Bone marrow (tissue), 2 donors: Measurements from ENCODE around the gene RHOT1.
A peak's percentile ranks its signal among the peaks of the same experiment; 100 is the strongest.
"Not testable (repeated sequence)": the region's sequence is repeated elsewhere in the genome, so short reads cannot be mapped to it uniquely, and the experiment has no call there.

Experiments used
- DNase-seq, 2 donors: peaks; one replicate each; lab custom pipeline; 2025; lab: John Stamatoyannopoulos, UW

Gene RHOT1

DNA sequence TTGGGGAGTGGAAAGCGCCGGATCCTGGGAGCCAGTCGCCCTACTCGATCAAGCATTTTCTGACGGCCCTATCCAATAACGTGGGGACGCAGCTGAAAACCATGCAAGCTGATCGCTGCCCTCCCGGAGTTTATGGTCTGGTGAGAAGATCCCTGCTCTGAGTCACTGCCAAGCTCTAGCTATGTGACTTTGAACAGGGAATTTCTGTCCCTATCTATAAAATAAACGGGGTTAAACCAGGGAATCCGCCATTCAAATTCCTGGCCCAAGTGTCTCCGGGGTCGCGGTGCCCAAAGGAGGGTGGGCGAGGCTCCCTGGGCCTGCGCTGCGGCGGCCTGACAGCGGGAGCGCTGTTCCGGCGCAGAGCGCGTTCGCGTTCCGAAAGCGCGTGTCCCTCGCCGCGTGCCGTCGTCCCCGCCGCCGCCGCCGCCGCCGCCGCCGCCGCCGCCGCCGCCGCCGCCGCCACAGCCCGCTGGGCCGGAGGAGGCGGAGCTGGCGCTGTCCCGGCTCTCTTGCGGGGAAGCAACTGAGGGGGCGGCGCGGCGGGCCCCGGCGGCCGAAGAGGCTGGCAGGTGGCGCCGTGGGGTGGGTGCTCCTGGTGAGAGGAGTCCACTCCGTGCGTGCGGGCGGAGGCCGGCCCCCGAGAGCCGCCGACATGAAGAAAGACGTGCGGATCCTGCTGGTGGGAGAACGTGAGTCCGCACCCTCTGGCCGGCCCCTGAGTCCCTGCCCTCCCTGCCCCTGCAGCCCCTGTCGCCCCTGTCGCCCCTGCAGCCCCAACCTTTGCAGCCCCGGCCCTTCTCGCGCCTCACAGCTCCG is at the start of gene RHOT1:
Gene RHOT1 (plus strand): TSS at position 465 of the 819 bp plus-strand sequence. CDS start 191 bp downstream, at position 656.
- peak; percentile 46 to 90 for DNase-seq

DNA sequence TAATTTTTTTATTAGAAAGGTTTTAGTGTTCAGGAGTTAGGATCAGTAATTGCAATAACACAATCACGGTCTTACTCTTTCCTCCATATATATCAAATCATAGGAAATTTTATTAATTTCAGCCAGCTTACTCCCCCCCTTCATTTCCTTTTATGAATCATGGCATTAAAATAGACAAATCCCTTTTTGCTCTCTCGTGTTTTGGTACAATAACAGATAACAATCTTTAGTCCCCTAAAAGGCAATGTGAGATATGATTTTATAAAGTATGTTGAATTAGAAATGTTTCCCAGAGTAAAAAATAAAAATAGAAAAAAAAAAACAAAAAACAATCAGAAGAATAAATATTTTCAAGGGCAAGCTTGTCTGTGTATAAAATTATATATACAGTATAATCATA is 42.6 kb upstream of the RHOT1 start:
- no peak for DNase-seq

DNA sequence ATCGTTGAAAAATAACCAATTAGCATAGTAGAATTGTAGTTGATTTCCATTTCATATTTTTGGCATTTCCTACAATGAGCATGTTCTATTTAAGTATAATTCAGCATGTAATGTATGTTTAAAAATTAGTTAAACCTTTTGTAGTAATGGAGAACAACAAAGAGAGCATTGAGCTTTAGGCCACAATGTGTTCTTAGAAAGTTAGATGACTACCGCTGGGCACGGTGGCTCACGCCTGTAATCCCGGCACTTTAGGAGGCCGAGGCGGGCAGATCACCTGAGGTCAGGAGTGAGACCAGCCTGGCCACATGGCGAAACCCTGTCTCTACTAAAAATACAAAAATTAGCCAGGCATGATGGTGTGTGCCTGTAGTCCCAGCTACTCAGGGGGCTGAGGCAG is 42.0 kb upstream of the RHOT1 start:
- DNase-seq: not testable (repeated sequence)

DNA sequence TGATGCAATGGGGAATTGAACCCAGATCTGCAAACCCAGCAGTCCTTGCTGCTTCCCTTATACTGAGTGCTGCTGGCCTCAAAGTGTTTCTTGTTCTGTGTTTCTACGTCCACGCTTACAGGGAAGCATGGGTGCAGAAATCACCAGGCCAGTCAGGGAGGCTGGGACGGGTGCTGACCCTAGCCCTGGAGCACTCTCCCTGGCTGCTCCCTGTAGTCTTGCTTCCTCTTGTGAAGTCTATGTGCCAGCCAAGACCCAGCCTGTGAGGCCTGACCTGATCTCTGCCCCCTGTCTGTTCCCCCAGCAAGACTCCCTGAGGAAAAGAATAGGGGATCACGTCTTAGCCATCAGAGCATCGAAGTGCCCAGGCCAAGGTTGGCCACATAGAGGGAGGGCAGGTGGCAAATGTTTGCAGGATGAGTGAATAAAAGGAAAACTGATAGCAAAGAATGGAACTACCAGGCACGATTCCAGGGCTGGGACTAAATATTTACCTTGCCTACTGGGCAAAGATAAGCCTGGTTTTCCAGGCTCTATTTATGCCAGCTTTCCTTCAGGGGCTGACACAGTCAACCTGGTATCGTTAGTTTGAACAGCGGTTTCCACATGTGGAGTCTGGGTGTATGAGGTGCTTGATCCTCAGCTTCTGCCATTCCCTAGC is 41.2 kb upstream of the RHOT1 start:
- DNase-seq: no peak

DNA sequence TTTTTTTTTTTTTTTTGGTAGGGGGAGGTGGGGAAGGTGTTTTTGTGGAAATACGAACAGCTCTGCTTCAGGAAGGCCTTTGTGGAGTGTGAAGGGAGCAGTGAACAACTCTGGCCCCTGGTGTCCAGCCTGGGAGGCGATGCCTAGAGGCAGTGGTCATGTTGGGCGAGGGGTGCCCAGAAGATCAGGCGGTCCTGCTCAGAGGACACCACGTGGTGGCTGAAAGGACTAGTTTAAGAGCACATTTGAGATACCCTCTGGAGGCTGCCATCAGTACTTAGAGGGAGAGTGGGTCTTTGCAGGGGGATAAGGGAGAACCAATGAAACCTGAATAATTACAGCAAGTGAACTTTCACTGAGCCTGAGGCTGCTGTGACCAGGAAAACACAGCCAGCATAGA is 40.1 kb upstream of the RHOT1 start:
- no peak for DNase-seq

DNA sequence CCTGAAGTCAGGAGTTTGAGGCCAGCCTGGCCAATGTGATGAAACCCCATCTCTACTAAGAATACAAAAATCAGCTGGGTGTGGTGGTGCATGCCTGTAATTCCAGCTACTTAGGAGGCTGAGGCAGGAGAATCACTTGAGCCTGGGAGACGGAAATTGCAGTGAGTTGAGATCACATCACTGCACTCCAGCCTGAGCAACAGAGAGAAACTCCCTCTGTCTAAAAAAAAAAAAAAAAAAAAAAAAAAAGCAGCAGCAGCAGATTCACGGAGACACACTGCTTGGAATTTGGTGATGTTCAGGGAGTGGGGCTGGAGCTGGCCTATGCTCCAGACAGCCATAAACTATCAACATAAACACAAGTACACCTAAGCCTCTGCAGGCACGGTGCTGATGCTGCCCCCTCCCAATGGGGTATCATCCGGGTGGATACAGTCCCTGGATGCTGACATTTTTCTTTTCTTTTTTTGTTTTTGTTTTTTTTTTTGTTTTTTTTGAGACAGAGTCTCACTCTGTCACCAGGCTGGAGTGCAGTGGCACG is 39.6 kb upstream of the RHOT1 start:
- DNase-seq: no peak

DNA sequence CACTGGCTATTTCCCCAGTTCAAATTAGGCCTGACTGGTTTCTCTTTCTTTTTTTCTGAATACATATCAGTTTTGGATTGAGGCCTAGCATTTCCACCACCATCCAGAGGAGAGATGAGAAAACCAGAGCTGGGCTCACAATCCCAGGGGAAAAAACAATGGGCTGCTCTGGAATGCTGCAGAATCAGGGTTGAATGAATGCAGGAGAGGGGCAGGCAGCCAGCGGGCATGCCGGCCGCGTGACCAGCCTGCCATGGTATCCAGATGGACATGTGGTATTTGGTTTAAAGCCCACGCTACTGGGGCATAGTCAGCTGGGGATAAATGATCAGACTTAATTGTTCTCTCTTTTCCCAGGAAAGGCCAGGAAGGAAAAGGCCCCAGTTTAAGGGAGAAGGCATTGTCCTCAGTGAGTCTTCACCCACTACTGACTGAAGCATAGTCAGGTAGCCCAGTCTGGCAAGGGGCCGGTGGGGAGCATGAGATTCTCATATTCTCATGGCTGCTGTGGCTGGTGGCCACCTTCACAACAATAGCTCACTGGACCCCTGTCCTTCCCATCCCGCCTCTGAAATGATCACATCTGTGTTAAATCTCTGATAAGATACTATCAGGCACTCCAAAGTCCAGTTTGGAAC is 38.7 kb upstream of the RHOT1 start:
- no peak for DNase-seq

DNA sequence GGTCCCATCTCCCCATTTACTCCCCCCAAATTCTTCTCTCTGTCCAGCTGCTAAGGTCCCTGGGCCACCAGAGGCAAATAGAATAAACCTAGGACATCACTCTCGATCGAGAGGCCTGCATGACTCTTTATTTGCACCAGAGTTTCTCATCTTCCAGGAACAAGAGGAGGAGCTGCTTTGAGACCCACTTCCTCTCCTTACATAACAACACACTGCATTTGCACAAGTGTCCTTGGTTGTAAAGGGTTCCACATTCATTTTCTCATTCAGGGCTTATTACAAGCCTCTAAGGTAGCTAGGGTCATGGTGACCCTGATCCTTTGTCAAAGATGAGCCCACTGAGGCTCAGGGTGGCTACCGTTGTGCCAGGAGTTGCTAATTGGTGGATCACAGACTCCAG is 38.1 kb upstream of the RHOT1 start:
- DNase-seq: no peak

DNA sequence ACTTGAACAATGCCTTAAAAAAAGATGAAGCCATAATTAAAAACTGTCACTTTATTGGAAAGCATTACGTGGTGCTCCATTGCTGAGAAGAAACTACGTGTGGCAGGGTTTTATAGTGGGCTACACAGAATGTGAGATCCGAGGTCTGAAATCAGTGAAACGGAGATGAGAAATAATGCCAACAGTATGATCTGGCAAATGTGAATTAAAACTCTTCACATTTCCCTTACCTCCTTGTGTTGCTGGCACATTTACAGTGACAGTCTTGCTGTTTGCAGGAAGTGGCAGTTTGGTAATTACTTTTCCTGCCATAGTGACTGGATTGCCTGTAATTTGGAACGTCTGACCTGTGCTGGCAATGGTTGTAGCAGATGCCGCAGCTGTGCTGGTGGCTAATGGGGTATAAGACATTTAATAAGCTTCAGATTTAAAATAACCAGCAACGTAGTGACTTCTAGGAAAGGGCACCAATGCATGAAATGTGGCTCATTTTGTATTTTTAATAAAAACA is 35.8 kb upstream of the RHOT1 start:
- DNase-seq: not testable (repeated sequence)

DNA sequence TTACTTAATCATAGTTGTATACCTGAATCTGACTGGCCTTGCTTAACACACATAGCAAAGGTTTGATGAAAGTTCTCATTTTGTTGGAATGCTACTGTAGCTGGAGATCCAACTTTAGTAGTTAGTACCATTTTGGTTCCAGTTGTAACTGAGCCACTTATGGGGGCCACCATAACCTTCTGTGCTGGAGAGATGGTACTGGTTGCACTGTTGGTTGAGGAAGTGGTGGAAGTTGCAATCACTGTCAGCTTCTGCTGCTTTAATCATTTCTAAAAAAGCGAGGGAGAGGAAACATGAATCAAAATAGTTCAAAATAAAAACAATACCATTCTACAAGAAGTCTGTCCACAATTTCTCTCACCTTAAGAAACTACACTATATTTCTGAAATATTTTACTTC is 35.1 kb upstream of the RHOT1 start:
- not testable (repeated sequence) for DNase-seq

DNA sequence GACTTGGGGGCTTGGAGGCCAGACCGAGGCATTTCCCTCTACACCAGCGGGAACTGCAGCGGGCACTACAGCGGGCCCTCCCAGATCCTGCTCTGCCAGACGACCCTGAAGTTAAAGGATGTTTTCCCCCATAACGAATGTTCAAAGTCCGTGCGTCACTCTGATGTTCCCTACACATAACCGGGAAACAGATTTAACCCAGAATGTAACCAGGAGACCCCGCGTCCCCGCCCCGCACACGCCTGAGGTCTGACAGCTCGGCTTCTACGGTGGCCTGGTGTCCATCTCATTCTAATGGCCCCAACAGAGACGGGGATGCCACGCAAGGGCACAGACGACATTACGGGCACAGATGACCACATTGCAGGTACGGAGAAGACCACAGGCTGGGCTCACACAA is 31.7 kb upstream of the RHOT1 start:
- DNase-seq: no peak

DNA sequence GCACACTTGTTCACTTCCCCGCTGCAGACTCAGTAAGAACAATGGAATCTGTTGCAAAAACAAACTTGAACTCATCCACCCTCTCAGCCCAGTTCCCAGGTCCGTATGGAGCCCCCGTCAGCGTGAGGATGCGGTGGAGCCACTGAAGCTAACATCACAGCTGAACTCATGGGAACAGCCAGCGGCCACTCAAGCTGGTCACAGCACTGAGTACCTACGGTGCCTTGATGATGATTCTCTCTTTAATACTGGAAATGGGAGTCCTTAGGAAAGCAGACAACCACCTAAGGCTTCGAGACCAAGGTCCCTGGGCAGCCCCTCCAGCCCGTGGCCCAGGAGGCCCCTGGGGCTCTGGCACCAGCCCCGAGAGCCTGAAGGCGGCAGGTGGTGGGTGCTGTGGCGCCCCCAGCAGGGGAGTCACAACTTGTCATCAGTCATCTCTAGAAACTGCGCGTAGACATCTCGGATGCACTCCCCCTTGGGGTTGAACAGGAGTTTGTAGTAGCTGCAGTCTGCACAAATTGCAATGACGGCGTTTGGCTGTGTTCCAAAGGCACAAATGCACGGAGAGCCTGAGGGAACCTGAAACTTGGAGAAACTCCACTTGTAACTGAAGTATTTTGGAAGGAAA is 31.0 kb upstream of the RHOT1 start:
- no peak for DNase-seq

DNA sequence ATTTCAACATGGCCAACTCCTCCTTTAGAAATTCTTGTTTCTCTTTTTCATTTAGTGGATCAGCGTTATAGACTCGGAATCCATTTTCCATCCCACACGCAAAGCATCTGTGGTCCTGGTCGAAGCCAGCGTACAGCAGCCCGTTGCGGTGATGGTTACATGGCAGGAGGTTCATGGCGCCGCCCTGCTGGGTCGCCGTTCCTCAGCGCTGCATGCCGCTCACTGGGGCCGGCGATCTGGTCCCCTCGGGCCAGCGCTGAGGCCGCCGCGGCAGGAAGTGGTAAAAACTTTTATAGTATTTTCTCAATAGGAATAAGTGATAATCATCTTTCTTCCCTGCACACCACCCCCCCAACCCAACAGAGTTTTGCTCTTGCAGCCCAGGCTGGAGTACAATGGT is 29.9 kb upstream of the RHOT1 start:
- no peak for DNase-seq

DNA sequence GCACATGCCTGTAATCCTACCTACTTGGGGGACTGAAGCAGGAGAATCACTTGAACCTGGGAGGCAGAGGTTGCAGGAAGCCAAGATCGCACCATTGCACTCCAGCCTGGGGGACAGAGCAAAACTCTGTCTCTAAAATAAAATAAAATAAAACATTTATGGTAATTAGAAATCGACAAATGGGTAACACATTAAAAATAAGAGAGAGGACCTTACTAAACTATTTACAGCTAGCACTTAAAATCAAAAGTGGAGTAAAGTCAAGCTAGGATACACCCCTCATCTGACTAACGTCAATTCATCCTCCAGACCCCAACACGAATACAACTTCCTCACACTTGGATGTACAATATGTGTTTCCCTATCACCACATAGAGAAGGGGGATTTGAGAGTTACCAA is 27.8 kb upstream of the RHOT1 start:
- DNase-seq: no peak

DNA sequence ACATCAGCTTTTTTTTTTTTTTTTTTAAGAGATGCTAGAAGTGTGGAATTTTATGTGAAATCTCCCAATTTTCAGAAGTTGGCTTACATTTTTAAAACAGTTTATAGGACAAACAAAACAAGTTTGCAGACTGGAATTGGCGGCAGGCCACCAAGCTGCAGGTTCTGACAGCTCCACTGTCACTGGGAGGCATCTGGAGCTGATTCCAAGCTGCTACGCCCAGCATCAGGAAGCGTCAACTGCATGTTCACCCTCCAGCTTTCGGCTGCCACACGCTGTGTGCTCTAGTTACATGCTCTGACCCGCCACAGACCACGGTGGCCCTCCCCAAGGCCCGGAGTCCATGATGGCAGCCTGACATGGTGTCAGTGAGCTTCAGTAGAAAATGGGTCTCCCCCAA is 26.8 kb upstream of the RHOT1 start:
- DNase-seq: not testable (repeated sequence)

DNA sequence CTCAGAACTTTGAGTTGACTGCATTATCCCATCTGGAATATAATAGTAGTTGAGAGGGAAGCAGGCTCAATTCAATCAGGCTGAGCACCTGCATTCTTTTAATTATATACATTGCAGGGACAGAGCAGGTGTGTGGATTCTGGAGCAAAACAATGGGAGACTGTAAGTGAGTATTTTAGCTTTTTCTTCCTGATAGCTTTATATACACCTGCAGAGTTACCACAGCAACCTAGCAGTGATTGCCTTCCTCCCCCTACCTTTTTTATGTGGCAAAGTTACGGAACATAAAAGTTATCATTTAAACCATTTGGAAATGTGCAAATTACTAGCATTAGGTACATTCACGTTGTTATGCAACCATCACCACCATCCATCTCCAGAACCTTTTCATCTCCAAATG is 25.4 kb upstream of the RHOT1 start:
- no peak for DNase-seq

DNA sequence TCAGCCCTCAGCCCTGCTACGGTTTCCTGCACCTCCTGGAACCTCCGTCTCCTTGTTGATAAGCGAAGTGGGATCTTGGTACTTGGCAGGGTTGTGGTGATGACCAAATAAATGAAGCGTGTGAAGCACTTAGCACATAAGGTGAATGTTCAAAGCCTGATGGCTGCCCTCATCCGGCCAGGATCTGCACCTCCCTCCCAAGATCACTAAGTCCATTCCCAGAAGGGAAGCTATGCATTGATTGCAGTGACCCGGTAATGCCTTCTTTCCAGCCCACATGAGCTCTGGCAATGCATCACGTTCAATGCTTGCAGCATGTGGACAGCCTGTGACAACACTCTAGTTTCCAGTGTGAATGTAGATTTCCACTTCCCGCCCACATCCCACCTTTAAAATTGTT is 24.9 kb upstream of the RHOT1 start:
- DNase-seq: no peak

DNA sequence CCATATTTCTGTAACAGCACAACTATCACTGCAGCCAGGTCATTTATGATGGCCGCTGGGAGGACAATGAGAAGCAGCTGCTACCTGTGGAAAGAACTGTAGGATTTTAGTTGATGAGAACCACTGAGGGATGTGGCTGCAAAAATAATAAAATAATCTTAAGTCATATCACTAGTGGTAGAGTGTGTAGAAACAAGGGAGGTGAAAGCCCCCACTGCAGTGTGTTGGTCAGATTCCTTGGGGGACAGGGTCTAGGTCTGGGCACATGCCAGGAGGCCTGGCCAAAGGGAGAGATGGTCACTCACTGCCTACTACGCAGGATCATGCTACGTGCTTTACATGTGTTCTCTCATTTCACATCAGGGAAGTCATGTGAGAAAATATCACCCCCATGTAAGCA is 24.2 kb upstream of the RHOT1 start:
- not testable (repeated sequence) for DNase-seq

DNA sequence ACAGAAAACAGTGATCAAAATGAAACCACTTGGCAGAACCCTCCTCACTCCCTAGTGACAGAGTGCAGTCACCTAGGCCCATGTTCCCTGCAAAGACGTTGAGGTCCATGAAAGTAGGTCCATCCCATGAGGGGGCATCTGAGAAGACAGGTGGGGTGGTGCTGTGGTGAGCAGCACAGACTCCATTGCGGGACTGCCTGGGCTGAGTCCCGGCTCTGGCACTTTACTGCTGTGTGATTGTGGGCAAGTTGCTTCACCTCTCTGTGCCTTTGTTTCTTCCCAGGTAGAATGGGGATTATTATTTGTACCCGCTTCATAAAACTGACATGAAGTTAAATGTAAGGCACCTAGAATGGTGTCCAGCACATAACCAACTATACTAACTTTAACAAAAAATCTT is 23.5 kb upstream of the RHOT1 start:
- no peak for DNase-seq

DNA sequence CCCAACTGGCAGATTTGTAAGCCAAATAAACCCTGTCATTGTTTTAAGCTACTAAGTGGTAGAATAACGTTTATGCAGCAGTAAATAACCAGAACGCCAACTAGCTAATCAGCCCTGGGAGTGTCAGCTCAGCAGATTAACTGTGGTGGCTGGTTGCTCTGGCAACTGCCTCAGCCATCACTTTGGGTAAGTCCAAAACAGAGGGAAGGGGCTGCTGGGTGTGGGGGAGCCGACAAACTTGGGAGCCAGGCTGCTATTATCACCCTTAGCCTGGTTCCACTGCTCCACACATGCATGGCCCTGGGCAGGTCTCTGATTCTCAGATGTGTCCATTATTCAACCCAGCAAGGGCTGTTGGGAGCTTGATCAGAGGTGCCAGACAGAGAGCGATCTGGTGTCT is 22.2 kb upstream of the RHOT1 start:
- DNase-seq: no peak

DNA sequence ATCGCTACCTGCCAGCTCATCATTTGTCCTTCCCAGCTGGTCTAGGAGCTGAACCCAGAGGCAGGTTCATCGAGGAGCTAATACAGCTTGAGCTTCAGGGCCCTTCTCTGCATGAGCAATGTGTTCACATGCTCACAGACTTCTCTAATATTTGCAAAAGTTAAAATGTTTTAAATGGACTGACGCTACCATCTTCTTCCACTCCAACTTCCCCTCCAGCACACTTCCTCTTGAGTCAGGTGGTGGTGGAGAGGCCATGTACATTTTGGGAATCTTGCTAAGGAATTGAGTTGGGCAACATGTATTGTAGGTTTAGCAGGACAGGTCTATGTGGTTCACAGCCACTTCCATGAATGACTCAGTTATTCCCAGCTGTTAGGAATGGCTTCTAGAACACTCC is 21.6 kb upstream of the RHOT1 start:
- no peak for DNase-seq

DNA sequence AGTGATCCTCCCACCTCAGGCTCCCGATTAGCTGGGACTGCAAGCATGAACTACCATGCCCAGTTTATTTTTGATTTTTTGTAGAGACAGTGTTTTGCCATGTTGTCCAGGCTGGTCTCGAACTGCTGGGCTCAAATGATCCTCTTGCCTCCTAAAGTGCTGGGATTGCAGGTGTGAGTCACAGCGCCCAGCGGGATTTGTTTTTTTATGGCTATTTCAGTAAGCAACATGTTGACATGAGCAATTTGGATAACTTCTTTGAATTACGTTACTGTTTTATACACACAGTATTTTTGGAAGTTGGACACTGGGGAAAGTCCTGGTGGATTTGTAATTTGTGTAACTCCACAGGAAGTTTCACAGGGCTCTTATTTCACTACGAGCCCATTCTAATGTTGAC is 18.5 kb upstream of the RHOT1 start:
- no peak for DNase-seq
